Measurements from ENCODE around the gene RAB7B. TPM values are rescaled to one million over a fixed set of nuclear protein-coding genes. Genes with fewer than 3 reads are reported as not detected.

The RAB7B gene
- total and polyA plus RNA-seq, 4 donors: 0.08 to 0.89 (median 0.20) TPM; not detected in 1

DNA sequence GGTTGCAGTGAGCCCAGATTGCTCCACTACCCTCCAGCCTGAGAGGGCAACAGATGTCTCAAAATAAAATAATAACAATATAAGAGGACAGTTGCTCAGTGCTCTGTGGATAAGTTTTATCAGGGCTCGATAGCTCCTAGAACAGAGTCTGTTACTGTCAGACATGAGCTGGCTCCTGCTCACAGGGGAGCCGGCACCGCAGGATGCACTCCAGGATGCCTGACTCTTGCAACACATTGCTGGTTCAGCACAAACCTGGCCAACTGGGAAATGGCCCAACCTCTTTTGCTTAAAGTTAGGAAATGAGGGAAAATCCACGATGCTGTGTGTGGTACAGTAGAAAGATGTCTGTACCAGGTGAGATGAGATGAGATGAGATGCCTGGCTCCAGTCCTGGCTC lies 26.3 kb upstream of the RAB7B start (continued):
- TF ChIP-seq, protein P1, sequence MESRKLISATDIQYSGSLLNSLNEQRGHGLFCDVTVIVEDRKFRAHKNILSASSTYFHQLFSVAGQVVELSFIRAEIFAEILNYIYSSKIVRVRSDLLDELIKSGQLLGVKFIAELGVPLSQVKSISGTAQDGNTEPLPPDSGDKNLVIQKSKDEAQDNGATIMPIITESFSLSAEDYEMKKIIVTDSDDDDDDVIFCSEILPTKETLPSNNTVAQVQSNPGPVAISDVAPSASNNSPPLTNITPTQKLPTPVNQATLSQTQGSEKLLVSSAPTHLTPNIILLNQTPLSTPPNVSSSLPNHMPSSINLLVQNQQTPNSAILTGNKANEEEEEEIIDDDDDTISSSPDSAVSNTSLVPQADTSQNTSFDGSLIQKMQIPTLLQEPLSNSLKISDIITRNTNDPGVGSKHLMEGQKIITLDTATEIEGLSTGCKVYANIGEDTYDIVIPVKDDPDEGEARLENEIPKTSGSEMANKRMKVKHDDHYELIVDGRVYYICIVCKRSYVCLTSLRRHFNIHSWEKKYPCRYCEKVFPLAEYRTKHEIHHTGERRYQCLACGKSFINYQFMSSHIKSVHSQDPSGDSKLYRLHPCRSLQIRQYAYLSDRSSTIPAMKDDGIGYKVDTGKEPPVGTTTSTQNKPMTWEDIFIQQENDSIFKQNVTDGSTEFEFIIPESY (IDR thresholded peaks at IDR 0.05): peak; percentile 17
- TF ChIP-seq, protein P2, sequence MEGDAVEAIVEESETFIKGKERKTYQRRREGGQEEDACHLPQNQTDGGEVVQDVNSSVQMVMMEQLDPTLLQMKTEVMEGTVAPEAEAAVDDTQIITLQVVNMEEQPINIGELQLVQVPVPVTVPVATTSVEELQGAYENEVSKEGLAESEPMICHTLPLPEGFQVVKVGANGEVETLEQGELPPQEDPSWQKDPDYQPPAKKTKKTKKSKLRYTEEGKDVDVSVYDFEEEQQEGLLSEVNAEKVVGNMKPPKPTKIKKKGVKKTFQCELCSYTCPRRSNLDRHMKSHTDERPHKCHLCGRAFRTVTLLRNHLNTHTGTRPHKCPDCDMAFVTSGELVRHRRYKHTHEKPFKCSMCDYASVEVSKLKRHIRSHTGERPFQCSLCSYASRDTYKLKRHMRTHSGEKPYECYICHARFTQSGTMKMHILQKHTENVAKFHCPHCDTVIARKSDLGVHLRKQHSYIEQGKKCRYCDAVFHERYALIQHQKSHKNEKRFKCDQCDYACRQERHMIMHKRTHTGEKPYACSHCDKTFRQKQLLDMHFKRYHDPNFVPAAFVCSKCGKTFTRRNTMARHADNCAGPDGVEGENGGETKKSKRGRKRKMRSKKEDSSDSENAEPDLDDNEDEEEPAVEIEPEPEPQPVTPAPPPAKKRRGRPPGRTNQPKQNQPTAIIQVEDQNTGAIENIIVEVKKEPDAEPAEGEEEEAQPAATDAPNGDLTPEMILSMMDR (IDR thresholded peaks at IDR 0.05; ENCODE audit: low read depth, low read length, missing input control): no peak
- peak; percentile 47 to 53 for TF ChIP-seq HNF4A (conservative IDR thresholded peaks at IDR 0.05)
- TF ChIP-seq JUND (IDR thresholded peaks at IDR 0.05): peak in 1 of 2 donors; percentile 37
- peak; percentile 38 for TF ChIP-seq YY1 (IDR thresholded peaks at IDR 0.05)
- no peak for TF ChIP-seq NR2F2 (IDR thresholded peaks at IDR 0.05)
- TF ChIP-seq RXRA (IDR thresholded peaks at IDR 0.05): peak in 1 of 2 donors; percentile 64
- no peak for TF ChIP-seq TAF1 (conservative IDR thresholded peaks at IDR 0.05)

DNA sequence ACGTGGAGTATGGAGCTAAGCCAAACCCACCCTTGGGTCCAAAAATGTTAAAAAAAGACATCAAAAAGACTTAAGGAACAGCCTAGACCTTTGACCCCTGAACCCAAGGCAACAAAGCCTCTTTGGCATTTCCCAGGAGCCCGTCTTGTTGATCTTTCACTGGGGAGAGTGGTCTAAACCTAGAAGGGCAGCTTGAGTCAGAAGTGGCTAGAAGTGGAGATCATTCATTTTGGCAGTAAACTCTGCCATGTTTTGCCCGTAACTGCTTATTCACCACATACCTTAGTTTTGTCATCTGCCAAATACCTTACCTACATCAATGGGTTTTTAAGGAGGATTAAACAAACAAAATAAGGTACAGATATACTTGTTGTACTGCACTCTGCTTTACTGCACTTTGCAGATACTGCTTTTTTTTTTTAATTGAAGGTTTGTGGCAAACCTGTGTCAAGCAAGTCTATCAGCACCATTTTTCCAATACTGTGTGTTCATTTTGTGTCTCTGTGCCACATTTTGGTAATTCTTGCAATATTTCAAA lies 22.2 kb upstream of the RAB7B start:
- no peak for TF ChIP-seq SP1 (IDR thresholded peaks at IDR 0.05)
- TF ChIP-seq GABPA (IDR thresholded peaks at IDR 0.05 in 1 of 2, conservative IDR thresholded peaks at IDR 0.05 in 1 of 2): no peak
- peaks cover 0 to 18% (median 8%) of the 10 kb centered on the region in 4 donors for H3K4me1 ChIP-seq (ENCODE audit: control insufficient read depth in 4 of 4, insufficient read depth in 4 of 4, low read length in 3 of 4)
- H3K27me3 ChIP-seq (ENCODE audit: control insufficient read depth in 4 of 4, insufficient read depth in 4 of 4, low read length in 3 of 4): no peaks in the 10 kb centered on the region
- H3K4me3 ChIP-seq (ENCODE audit: low read depth in 1 of 3, low read length in 3 of 3): no peak overlapping the region
- 90% methylated on average over 3 of the region's 3 CpGs for WGBS
- no peak for DNase-seq (ENCODE audit: low spot score)
- H3K9ac ChIP-seq (ENCODE audit: low read depth in 1 of 2, low read length in 2 of 2): no peak overlapping the region
- H3K9me3 ChIP-seq (ENCODE audit: control insufficient read depth in 4 of 4, low read length in 3 of 4): no peaks in the 10 kb centered on the region
- no peak overlapping the region for H3K27ac ChIP-seq (ENCODE audit: low read depth in 1 of 2, low read length in 2 of 2)
- H3K36me3 ChIP-seq (ENCODE audit: control insufficient read depth in 4 of 4, insufficient read depth in 3 of 4, low read depth in 1 of 4, low read length in 3 of 4): no peaks in the 10 kb centered on the region

DNA sequence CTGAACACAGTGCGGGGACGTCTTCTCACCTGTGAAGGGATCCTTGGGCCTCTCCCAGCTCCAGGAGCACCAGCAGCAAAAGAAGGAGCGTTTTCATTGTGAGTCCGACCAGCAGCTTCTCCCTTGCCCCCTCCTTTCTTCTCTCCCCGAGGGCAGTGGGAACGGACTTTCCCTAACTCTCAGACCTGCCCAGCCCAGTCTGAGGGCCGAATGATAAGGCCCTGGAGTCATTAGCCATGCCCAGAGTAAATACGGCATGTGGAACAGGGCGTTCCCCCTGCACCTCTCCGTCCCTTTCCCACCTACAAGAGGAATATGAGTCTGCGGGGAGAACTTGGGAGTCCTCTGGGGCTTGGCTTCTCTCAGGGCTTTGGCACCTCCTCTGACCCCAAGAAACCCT lies 20.5 kb upstream of the RAB7B start, which contains the start of gene CTSE:
Gene CTSE, minus strand, starts transcription at position 201 of the 400 bp plus-strand sequence. Its CDS starts 104 bp downstream, at position 97.
- Histone ChIP-seq H3K27me3 (ENCODE audit: control insufficient read depth in 4 of 4, insufficient read depth in 4 of 4, low read length in 3 of 4) (no peaks in the 10 kb centered on the region), H3K4me1 (ENCODE audit: control insufficient read depth in 4 of 4, insufficient read depth in 4 of 4, low read length in 3 of 4) (peaks cover 0 to 6% (median 1%) of the 10 kb centered on the region in 4 donors), H3K9me3 (ENCODE audit: control insufficient read depth in 4 of 4, low read length in 3 of 4) (no peaks in the 10 kb centered on the region), H3K36me3 (ENCODE audit: control insufficient read depth in 4 of 4, insufficient read depth in 3 of 4, low read depth in 1 of 4, low read length in 3 of 4) (no peaks in the 10 kb centered on the region), H3K9ac (ENCODE audit: low read depth in 1 of 2, low read length in 2 of 2) (no peak within 1 kb of the TSS), H3K4me3 (ENCODE audit: low read depth in 1 of 3, low read length in 3 of 3) (no peak within 1 kb of the TSS), H3K27ac (ENCODE audit: low read depth in 1 of 2, low read length in 2 of 2) (no peak within 1 kb of the TSS)
- no peak for TF ChIP-seq FOXA2 (IDR thresholded peaks at IDR 0.05)
- TF ChIP-seq HNF4A (conservative IDR thresholded peaks at IDR 0.05): no peak
- TF ChIP-seq NR2F2 (IDR thresholded peaks at IDR 0.05): no peak
- TF ChIP-seq SP1 (IDR thresholded peaks at IDR 0.05): no peak
- WGBS: 85% methylated on average over 11 of the region's 11 CpGs
- peak; percentile 71 for DNase-seq (ENCODE audit: low spot score)

DNA sequence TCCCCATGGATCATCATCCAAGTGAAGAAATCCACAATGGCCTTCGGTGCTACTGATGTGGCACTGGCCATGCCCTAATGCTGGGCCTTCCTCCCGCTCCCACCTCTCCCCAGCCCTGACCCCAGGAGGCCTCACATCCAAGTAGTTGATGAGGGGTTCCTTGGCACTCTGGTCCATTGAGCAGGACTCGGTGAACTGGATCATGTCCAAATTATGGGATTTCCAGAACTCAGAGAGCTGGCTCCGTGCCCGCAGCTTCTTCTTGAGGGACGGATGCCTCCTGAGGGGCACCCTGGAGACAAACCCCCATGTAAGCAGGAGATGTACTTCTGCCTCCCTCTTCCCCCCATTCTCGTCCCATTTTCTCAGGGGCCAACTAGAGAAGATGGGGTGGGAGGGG lies 19.6 kb upstream of the RAB7B start:
- WGBS: 96% methylated on average over 7 of the region's 7 CpGs
- Histone ChIP-seq H3K36me3 (ENCODE audit: control insufficient read depth in 4 of 4, insufficient read depth in 3 of 4, low read depth in 1 of 4, low read length in 3 of 4) (no peaks in the 10 kb centered on the region), H3K9ac (ENCODE audit: low read depth in 1 of 2, low read length in 2 of 2) (no peak overlapping the region), H3K27ac (ENCODE audit: low read depth in 1 of 2, low read length in 2 of 2) (no peak overlapping the region), H3K27me3 (ENCODE audit: control insufficient read depth in 4 of 4, insufficient read depth in 4 of 4, low read length in 3 of 4) (no peaks in the 10 kb centered on the region), H3K4me1 (ENCODE audit: control insufficient read depth in 4 of 4, insufficient read depth in 4 of 4, low read length in 3 of 4) (peaks cover 0 to 4% (median 0%) of the 10 kb centered on the region in 4 donors), H3K4me3 (ENCODE audit: low read depth in 1 of 3, low read length in 3 of 3) (no peak overlapping the region), H3K9me3 (ENCODE audit: control insufficient read depth in 4 of 4, low read length in 3 of 4) (no peaks in the 10 kb centered on the region)
- no peak for DNase-seq (ENCODE audit: low spot score)
- no peak for TF ChIP-seq FOXA1 (IDR thresholded peaks at IDR 0.05)
- no peak for TF ChIP-seq HNF4A (conservative IDR thresholded peaks at IDR 0.05)
- TF ChIP-seq, protein P2 (IDR thresholded peaks at IDR 0.05; ENCODE audit: low read depth, low read length, missing input control): no peak
- TF ChIP-seq JUND (IDR thresholded peaks at IDR 0.05): no peak
- no peak for TF ChIP-seq NR2F2 (IDR thresholded peaks at IDR 0.05)
- no peak for TF ChIP-seq FOXA2 (IDR thresholded peaks at IDR 0.05)
- no peak for TF ChIP-seq EGR1 (IDR thresholded peaks at IDR 0.05; ENCODE audit: low read depth in 2 of 2)
- TF ChIP-seq SP1 (IDR thresholded peaks at IDR 0.05): no peak
- no peak for TF ChIP-seq TAF1 (conservative IDR thresholded peaks at IDR 0.05)
- TF ChIP-seq, protein P3, sequence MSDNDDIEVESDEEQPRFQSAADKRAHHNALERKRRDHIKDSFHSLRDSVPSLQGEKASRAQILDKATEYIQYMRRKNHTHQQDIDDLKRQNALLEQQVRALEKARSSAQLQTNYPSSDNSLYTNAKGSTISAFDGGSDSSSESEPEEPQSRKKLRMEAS (IDR thresholded peaks at IDR 0.05): no peak
- TF ChIP-seq, protein P1 (IDR thresholded peaks at IDR 0.05): no peak
- TF ChIP-seq RXRA (IDR thresholded peaks at IDR 0.05): no peak
- TF ChIP-seq, protein P4, sequence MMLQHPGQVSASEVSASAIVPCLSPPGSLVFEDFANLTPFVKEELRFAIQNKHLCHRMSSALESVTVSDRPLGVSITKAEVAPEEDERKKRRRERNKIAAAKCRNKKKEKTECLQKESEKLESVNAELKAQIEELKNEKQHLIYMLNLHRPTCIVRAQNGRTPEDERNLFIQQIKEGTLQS (IDR thresholded peaks at IDR 0.05): no peak
- no peak for TF ChIP-seq RAD21 (IDR thresholded peaks at IDR 0.05)
